MM.1S (cell line): Measurements from ENCODE around the gene RPTOR.

ENCODE experiments used
- DNase-seq: peaks from one replicate; pipeline ENCODE4 v3.0.0-alpha.2; 2015
- H2AFZ ChIP-seq: fragments of 300-600 bp; sonication (generic); 2 replicates; pipeline ENCODE4 v1.6.0; 2016; ENCODE audit warnings: antibody characterized with exemption, low read length
- H3F3A ChIP-seq: fragments of 300-600 bp; sonication (generic); 2 replicates; pipeline ENCODE4 v1.6.1; 2016; ENCODE audit warnings: mild to moderate bottlenecking, antibody characterized with exemption, low read length, moderate library complexity, mixed read lengths; ENCODE audit not compliant: insufficient read depth
- H3K27ac ChIP-seq: fragments of 300-600 bp; sonication (generic); 2 replicates; pipeline ENCODE4 v1.5.1; 2016; ENCODE audit warnings: mild to moderate bottlenecking, low read length
- H3K27me3 ChIP-seq: fragments of 300-600 bp; sonication (generic); replicated peaks from 2 replicates; pipeline ENCODE4 v1.6.0; 2016; ENCODE audit warnings: low read length; ENCODE audit not compliant: insufficient read depth
- H3K36me3 ChIP-seq: fragments of 300-600 bp; sonication (generic); replicated peaks from 2 replicates; pipeline ENCODE4 v1.6.1; 2016; ENCODE audit warnings: mild to moderate bottlenecking, low read length, mixed read lengths; ENCODE audit not compliant: insufficient read depth
- H3K4me1 ChIP-seq: fragments of 300-600 bp; sonication (generic); 2 replicates; pipeline ENCODE4 v1.6.1; 2016; ENCODE audit warnings: low read length, mixed read lengths
- H3K4me2 ChIP-seq: fragments of 300-600 bp; sonication (generic); 2 replicates; pipeline ENCODE4 v1.6.0; 2016; ENCODE audit warnings: low read depth, low read length
- H3K4me3 ChIP-seq: fragments of 300-600 bp; sonication (generic); 2 replicates; pipeline ENCODE4 v1.5.1; 2016; ENCODE audit warnings: low read length, mixed read lengths
- H3K79me2 ChIP-seq: fragments of 300-600 bp; sonication (generic); 2 replicates; pipeline ENCODE4 v1.6.1; 2016; ENCODE audit warnings: mixed run types, low read length, mixed read lengths
- H3K9ac ChIP-seq: fragments of 300-600 bp; sonication (generic); 2 replicates; pipeline ENCODE4 v1.6.1; 2016; ENCODE audit warnings: low read length, mixed read lengths
- H3K9me2 ChIP-seq: fragments of 300-600 bp; sonication (generic); replicated peaks from 2 replicates; pipeline ENCODE4 v1.6.1; 2016; ENCODE audit warnings: mild to moderate bottlenecking, low read length, mixed read lengths; ENCODE audit not compliant: insufficient read depth
- H3K9me3 ChIP-seq: fragments of 300-600 bp; sonication (generic); replicated peaks from 2 replicates; pipeline ENCODE4 v1.6.1; 2016; ENCODE audit warnings: mild to moderate bottlenecking, low read length, mixed read lengths; ENCODE audit not compliant: insufficient read depth
- H4K20me1 ChIP-seq: fragments of 300-600 bp; sonication (generic); 2 replicates; pipeline ENCODE4 v1.6.1; 2016; ENCODE audit warnings: mild to moderate bottlenecking, low read length, moderate library complexity, mixed read lengths; ENCODE audit not compliant: insufficient read depth
- EZH2 ChIP-seq: fragments of 300-600 bp; sonication (generic); optimal IDR thresholded peaks from 2 replicates; pipeline ENCODE3; 2017; ENCODE audit warnings: low read depth, mild to moderate bottlenecking, antibody characterized with exemption, low read length, mixed read lengths
- EZH2phosphoT487 ChIP-seq: fragments of 300-600 bp; sonication (generic); IDR thresholded peaks from 2 replicates; pipeline ENCODE4 v1.6.1; 2018; ENCODE audit warnings: antibody characterized with exemption, low read length
- TF ChIP-seq, protein P1 (sequence below): fragments of 300-600 bp; sonication (generic); IDR thresholded peaks from 2 replicates; pipeline ENCODE4 v1.5.1; 2016; ENCODE audit warnings: antibody characterized with exemption, low read length, mixed read lengths

RPTOR gene

DNA sequence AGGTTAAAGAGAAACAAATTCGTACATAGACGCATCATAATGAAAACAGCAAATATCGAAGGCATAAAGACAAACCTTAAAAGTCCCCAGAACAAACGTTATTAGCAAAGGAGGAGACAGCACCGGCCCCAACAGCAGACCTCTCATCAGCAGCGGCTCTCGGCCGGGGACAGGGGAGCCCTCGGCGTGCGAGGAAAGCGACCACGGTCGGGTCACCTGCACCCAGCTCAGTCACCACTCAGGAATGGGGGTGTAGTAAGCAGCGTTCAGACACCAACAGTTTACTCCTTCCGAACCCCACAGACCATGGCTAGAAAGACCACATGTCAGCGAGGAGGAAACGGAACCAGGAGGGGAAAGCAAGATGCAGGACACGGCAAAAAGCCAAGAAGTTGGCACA, 337.7 kb downstream of the RPTOR start:
- Histone ChIP-seq H3K9ac (no peak overlapping the region), H3K9me3 (no peaks in the 10 kb centered on the region), H2AFZ (no peak overlapping the region), H3K27me3 (no peaks in the 10 kb centered on the region), H3K27ac (no peak overlapping the region), H3K36me3 (no peaks in the 10 kb centered on the region), H4K20me1 (no peaks in the 10 kb centered on the region), H3K4me3 (no peak overlapping the region), H3F3A (no peaks in the 10 kb centered on the region), H3K4me1 (no peaks in the 10 kb centered on the region), H3K9me2 (no peaks in the 10 kb centered on the region), H3K4me2 (no peak overlapping the region), H3K79me2 (no peaks in the 10 kb centered on the region)
- TF ChIP-seq EZH2 (no peak), EZH2phosphoT487 (no peak)
- TF ChIP-seq, protein P1, sequence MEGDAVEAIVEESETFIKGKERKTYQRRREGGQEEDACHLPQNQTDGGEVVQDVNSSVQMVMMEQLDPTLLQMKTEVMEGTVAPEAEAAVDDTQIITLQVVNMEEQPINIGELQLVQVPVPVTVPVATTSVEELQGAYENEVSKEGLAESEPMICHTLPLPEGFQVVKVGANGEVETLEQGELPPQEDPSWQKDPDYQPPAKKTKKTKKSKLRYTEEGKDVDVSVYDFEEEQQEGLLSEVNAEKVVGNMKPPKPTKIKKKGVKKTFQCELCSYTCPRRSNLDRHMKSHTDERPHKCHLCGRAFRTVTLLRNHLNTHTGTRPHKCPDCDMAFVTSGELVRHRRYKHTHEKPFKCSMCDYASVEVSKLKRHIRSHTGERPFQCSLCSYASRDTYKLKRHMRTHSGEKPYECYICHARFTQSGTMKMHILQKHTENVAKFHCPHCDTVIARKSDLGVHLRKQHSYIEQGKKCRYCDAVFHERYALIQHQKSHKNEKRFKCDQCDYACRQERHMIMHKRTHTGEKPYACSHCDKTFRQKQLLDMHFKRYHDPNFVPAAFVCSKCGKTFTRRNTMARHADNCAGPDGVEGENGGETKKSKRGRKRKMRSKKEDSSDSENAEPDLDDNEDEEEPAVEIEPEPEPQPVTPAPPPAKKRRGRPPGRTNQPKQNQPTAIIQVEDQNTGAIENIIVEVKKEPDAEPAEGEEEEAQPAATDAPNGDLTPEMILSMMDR = no peak
- DNase-seq = no peak

DNA sequence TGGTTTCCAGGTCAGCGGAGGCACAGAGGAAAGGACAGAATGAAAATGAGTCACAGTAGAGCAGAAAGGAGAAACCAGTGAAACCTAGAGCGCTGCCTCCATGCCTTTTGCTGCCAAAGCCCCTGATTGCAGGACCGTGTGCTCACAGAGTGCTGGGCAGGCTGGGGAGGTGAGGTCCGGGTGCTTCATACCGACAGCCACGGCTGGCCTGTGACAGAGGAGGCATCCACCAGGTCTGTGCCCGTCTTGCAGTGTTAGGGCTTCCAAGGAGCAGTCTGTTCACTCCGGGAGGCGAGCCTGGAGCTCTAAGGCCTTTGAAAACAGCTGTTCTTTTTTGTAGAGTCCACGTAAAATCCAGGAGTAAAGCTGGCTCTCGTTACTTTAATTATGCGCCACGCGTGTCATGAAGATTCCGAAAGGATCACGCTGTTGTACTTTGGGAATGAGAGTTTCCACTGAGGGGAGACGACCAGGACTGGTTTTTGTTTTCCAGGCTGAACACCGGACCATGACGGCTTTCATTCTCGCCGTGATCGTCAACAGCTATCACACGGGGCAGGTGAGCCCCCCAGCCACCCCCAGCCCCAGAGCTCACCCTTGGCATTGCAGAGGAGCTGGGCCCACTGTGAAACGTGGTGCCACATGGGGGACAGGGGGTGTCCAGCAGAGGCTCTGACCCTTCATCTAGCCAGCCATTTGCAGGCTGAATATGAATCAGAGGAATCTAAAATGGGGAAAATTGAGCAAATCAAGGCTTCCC, 338.5 kb downstream of the RPTOR start:
- H3K9me3 ChIP-seq = no peaks in the 10 kb centered on the region
- no peaks in the 10 kb centered on the region for H3K4me1 ChIP-seq
- H3K9ac ChIP-seq = no peak overlapping the region
- no peak overlapping the region for H3K27ac ChIP-seq
- DNase-seq = no peak
- H4K20me1 ChIP-seq = no peaks in the 10 kb centered on the region
- no peak overlapping the region for H3K4me3 ChIP-seq
- H3K36me3 ChIP-seq = no peaks in the 10 kb centered on the region
- no peaks in the 10 kb centered on the region for H3K27me3 ChIP-seq
- H3K4me2 ChIP-seq = no peak overlapping the region
- no peak overlapping the region for H2AFZ ChIP-seq
- TF ChIP-seq, protein P1 = no peak
- TF ChIP-seq EZH2 (no peak), EZH2phosphoT487 (no peak)
- no peaks in the 10 kb centered on the region for H3K79me2 ChIP-seq
- H3K9me2 ChIP-seq = no peaks in the 10 kb centered on the region
- no peaks in the 10 kb centered on the region for H3F3A ChIP-seq

GRCh38 chr17:80883831-80884735, 339.4 kb downstream of the RPTOR start:
- Histone ChIP-seq H3K36me3 (no peaks in the 10 kb centered on the region), H3K9me2 (no peaks in the 10 kb centered on the region), H3K4me2 (no peak overlapping the region), H3K79me2 (no peaks in the 10 kb centered on the region), H3K27me3 (no peaks in the 10 kb centered on the region), H3K27ac (no peak overlapping the region), H2AFZ (no peak overlapping the region), H3F3A (no peaks in the 10 kb centered on the region), H3K4me1 (no peaks in the 10 kb centered on the region), H3K9ac (no peak overlapping the region), H3K4me3 (no peak overlapping the region), H3K9me3 (no peaks in the 10 kb centered on the region), H4K20me1 (no peaks in the 10 kb centered on the region)
- TF ChIP-seq, protein P1 = no peak
- TF ChIP-seq EZH2phosphoT487 = no peak
- no peak for TF ChIP-seq EZH2
- DNase-seq = no peak
